ENCODE data around the gene AGGF1. TPM values are rescaled to one million over a fixed set of nuclear protein-coding genes. Genes with fewer than 3 reads are reported as not detected.

The AGGF1 gene
- total and polyA plus RNA-seq, 12 donors = 6.7 to 33.7 (median 24.7) TPM

GRCh38 chr5:77010243-77010642, 20.0 kb upstream of the AGGF1 start:
- H3K9me3 ChIP-seq (replicated peaks in 1 of 3) = no peaks in the 10 kb centered on the region
- TF ChIP-seq CTCF (IDR thresholded peaks at IDR 0.05) = no peak
- no peak for TF ChIP-seq POLR2A (IDR thresholded peaks at IDR 0.05)
- H3K27ac ChIP-seq = no peak overlapping the region
- no peak overlapping the region for H3K4me3 ChIP-seq
- H3K36me3 ChIP-seq (replicated peaks in 1 of 2) = no peaks in the 10 kb centered on the region
- WGBS, 4 donors = 88 to 92% (median 90%) methylated on average over 5 of the region's 5 CpGs
- DNase-seq = no peak
- H3K27me3 ChIP-seq = no peaks in the 10 kb centered on the region
- intact Hi-C loops (cut with DNase I) = no loop called here
- H3K4me1 ChIP-seq (replicated peaks in 1 of 2) = no peaks in the 10 kb centered on the region

GRCh38 chr5:77011498-77011897, 18.7 kb upstream of the AGGF1 start:
- Histone ChIP-seq H3K27ac (no peak overlapping the region), H3K36me3 (replicated peaks in 1 of 2) (no peaks in the 10 kb centered on the region), H3K9me3 (replicated peaks in 1 of 3) (no peaks in the 10 kb centered on the region), H3K27me3 (no peaks in the 10 kb centered on the region), H3K4me1 (replicated peaks in 1 of 2) (no peaks in the 10 kb centered on the region), H3K4me3 (no peak overlapping the region)
- 83 to 87% (median 87%) methylated on average over 5 of the region's 5 CpGs for WGBS, 4 donors
- intact Hi-C loops (cut with DNase I) = no loop called here
- TF ChIP-seq POLR2A (IDR thresholded peaks at IDR 0.05) = no peak
- no peak for TF ChIP-seq CTCF (IDR thresholded peaks at IDR 0.05)
- DNase-seq = no peak

GRCh38 chr5:77012601-77013000, 17.6 kb upstream of the AGGF1 start:
- Histone ChIP-seq H3K4me1 (replicated peaks in 1 of 2) (no peaks in the 10 kb centered on the region), H3K36me3 (replicated peaks in 1 of 2) (no peaks in the 10 kb centered on the region), H3K27me3 (no peaks in the 10 kb centered on the region), H3K4me3 (no peak overlapping the region), H3K9me3 (replicated peaks in 1 of 3) (no peaks in the 10 kb centered on the region), H3K27ac (no peak overlapping the region)
- peak in 2 of 7 donors; percentile 3 to 29 for DNase-seq
- TF ChIP-seq POLR2A (IDR thresholded peaks at IDR 0.05) (no peak), CTCF (IDR thresholded peaks at IDR 0.05) (no peak)
- WGBS, 4 donors = 58 to 80% (median 70%) methylated on average over 2 of the region's 2 CpGs
- intact Hi-C loops (cut with DNase I) = no loop called here

GRCh38 chr5:77015938-77016569, 14.2 kb upstream of the AGGF1 start:
- no peak overlapping the region for H3K27ac ChIP-seq
- DNase-seq = no peak
- H3K27me3 ChIP-seq = no peaks in the 10 kb centered on the region
- 31 to 35% (median 34%) methylated on average over 3 of the region's 3 CpGs for WGBS, 4 donors
- TF ChIP-seq POLR2A (IDR thresholded peaks at IDR 0.05) (no peak), CTCF (IDR thresholded peaks at IDR 0.05) (peak; percentile 25 to 69 (median 54))
- H3K36me3 ChIP-seq (replicated peaks in 1 of 2) = no peaks in the 10 kb centered on the region
- no peaks in the 10 kb centered on the region for H3K4me1 ChIP-seq (replicated peaks in 1 of 2)
- no peaks in the 10 kb centered on the region for H3K9me3 ChIP-seq (replicated peaks in 1 of 3)
- intact Hi-C loops (cut with DNase I) = loop anchor here (2.0 to 5.0 kb wide), 2 partner anchors 149 kb away; no protein-coding TSS in a partner anchor
- no peak overlapping the region for H3K4me3 ChIP-seq

Measured in adrenal gland (tissue), 12 donors.